HG02571 (cell line): ENCODE measurements around the gene SCGB3A1.

Experiments
- ATAC-seq: cut with Tn5 transposase; IDR thresholded peaks from one replicate; pipeline ENCODE4 v1.9.1; 2021; ENCODE audit warnings: mild to moderate bottlenecking, moderate library complexity; ENCODE audit not compliant: unreplicated experiment

The SCGB3A1 gene

GRCh38 chr5:180591311-180591887, at the start of gene SCGB3A1:
TSS of gene SCGB3A1 (minus strand) at chr5:180591499. CDS start at chr5:180591462, 37 bp downstream.
- ATAC-seq: no peak

- no peak for ATAC-seq
These were observed 49.2 kb upstream of the SCGB3A1 start for GRCh38 chr5:180640611-180640860.

- no peak for ATAC-seq
These were observed 48.7 kb upstream of the SCGB3A1 start for GRCh38 chr5:180639741-180640610.

GRCh38 chr5:180639287-180639686, 48.0 kb upstream of the SCGB3A1 start:
- ATAC-seq: no peak

- no peak for ATAC-seq
These were observed 46.8 kb upstream of the SCGB3A1 start for GRCh38 chr5:180637962-180638680.

GRCh38 chr5:180636403-180637075, 45.2 kb upstream of the SCGB3A1 start:
- ATAC-seq: no peak

- ATAC-seq: no peak
These were observed 44.7 kb upstream of the SCGB3A1 start for GRCh38 chr5:180636016-180636402.

GRCh38 chr5:180633283-180634177, 42.2 kb upstream of the SCGB3A1 start:
- ATAC-seq: no peak

GRCh38 chr5:180632768-180633167, 41.5 kb upstream of the SCGB3A1 start:
- no peak for ATAC-seq

GRCh38 chr5:180631549-180632383, 40.5 kb upstream of the SCGB3A1 start:
- ATAC-seq: no peak

- ATAC-seq: no peak
These were observed 39.1 kb upstream of the SCGB3A1 start for GRCh38 chr5:180630426-180630825.

GRCh38 chr5:180629831-180630382, 38.6 kb upstream of the SCGB3A1 start:
- no peak for ATAC-seq

GRCh38 chr5:180628827-180629750, 37.8 kb upstream of the SCGB3A1 start:
- ATAC-seq: no peak

GRCh38 chr5:180628211-180628610, 36.9 kb upstream of the SCGB3A1 start:
- no peak for ATAC-seq

- ATAC-seq: no peak
These were observed 36.3 kb upstream of the SCGB3A1 start for GRCh38 chr5:180627386-180628120.

- ATAC-seq: no peak
These were observed 35.5 kb upstream of the SCGB3A1 start for GRCh38 chr5:180626661-180627385.
